ENCODE measurements around the gene ETFB.

Gene ETFB

GRCh38 chr19:51327066-51328001 is 38.9 kb downstream of the ETFB start:
- DNase-seq, result peak; percentile 12

GRCh38 chr19:51326216-51327065 is 39.7 kb downstream of the ETFB start:
- no peak for DNase-seq

GRCh38 chr19:51325161-51325976 is 40.8 kb downstream of the ETFB start:
- no peak for DNase-seq

GRCh38 chr19:51324167-51324481 is 42.1 kb downstream of the ETFB start:
- no peak for DNase-seq

- DNase-seq, result no peak
Observed at GRCh38 chr19:51323481-51324166, 42.6 kb downstream of the ETFB start.

- no peak for DNase-seq
Observed at GRCh38 chr19:51321799-51322198, 44.4 kb downstream of the ETFB start.

- DNase-seq, result no peak
Observed at GRCh38 chr19:51320280-51320657, 45.9 kb downstream of the ETFB start.

GRCh38 chr19:51319649-51320279 is 46.4 kb downstream of the ETFB start:
- no peak for DNase-seq

GRCh38 chr19:51318687-51319648 is 47.2 kb downstream of the ETFB start:
- no peak for DNase-seq

- DNase-seq, result no peak
Observed at GRCh38 chr19:51317968-51318367, 48.2 kb downstream of the ETFB start.

- DNase-seq, result no peak
Observed at GRCh38 chr19:51317376-51317775, 48.8 kb downstream of the ETFB start.

- DNase-seq, result no peak
Observed at GRCh38 chr19:51316688-51317087, 49.5 kb downstream of the ETFB start.

- no peak for DNase-seq
Observed at GRCh38 chr19:51311351-51312257, 54.6 kb downstream of the ETFB start, which contains the start of gene IGLON5. Gene IGLON5 (plus strand): TSS chr19:51311644. CDS start chr19:51311848, 204 bp downstream.

GRCh38 chr19:51305479-51305878 is 60.7 kb downstream of the ETFB start:
- no peak for DNase-seq

- no peak for DNase-seq
Observed at GRCh38 chr19:51301266-51301665, 64.9 kb downstream of the ETFB start.

- no peak for DNase-seq
Observed at GRCh38 chr19:51297406-51297805, 68.8 kb downstream of the ETFB start.

GRCh38 chr19:51296336-51297093 is 69.7 kb downstream of the ETFB start:
- no peak for DNase-seq

GRCh38 chr19:51295382-51296126 is 70.6 kb downstream of the ETFB start:
- no peak for DNase-seq

All from EL (cell line).